K562 (cell line): ENCODE results near the gene MYO1D. TPM values are rescaled to one million over a fixed set of nuclear protein-coding genes. Genes with fewer than 3 reads are reported as not detected.
A peak's percentile ranks its signal among the peaks of the same experiment; 100 is the strongest.

ENCODE experiments used
- BHLHE40 ChIP-seq: IDR thresholded peaks from 2 replicates; pipeline ENCODE4 v1.6.1; 2011; ENCODE audit warnings: low read length, improper control_type of control experiment
- BRD9 ChIP-seq: fragments of 450-650 bp; IDR thresholded peaks from 2 replicates; pipeline ENCODE4 v1.6.1; 2018; ENCODE audit warnings: low read depth; ENCODE audit not compliant: partially characterized antibody
- CGGBP1 ChIP-seq: fragments of 250-450 bp; sonication (Bioruptor Pico); IDR thresholded peaks from 2 replicates; pipeline ENCODE4 v1.9.0; 2021; ENCODE audit warnings: mild to moderate bottlenecking
- CSDE1 ChIP-seq, 2 experiments: fragments of 450-650 bp; IDR thresholded peaks; 2 replicates each; pipeline ENCODE4 v1.6.1; 2016; ENCODE audit warnings: mild to moderate bottlenecking in 1 of 2
- FOXJ3 ChIP-seq: sonication (generic); formaldehyde crosslinking; IDR thresholded peaks from 2 replicates; pipeline ENCODE4 v1.4.0; 2020; ENCODE audit warnings: mild to moderate bottlenecking, missing genetic modification reagents
- HNRNPL ChIP-seq: fragments of 200-400 bp; formaldehyde crosslinking; IDR thresholded peaks from 2 replicates; pipeline ENCODE4 v1.6.1; 2017; ENCODE audit warnings: low read depth, mild to moderate bottlenecking, low read length
- JUND ChIP-seq, 2 experiments: IDR thresholded peaks; 2 replicates in 1 of 2; 3 replicates in 1 of 2; pipeline ENCODE4 v1.6.1; 2011; ENCODE audit warnings: borderline replicate concordance in 2 of 2, low read depth in 2 of 2, low read length in 2 of 2, improper control_type of control experiment in 1 of 2, missing biosample characterization in 1 of 2, missing genetic modification characterization in 1 of 2, missing genetic modification reagents in 1 of 2
- NR2C2 ChIP-seq, 2 experiments: fragments of 200-800 bp in 1 of 2; sonication (Bioruptor generic) in 1 of 2; sonication (generic) in 1 of 2; formaldehyde crosslinking in 1 of 2; IDR thresholded peaks; 2 replicates each; pipeline versions ENCODE4 v1.6.1 to v1.8.0; 2016 to 2022; ENCODE audit warnings: mild to moderate bottlenecking in 1 of 2, missing compliant biosample characterization in 1 of 2, missing genetic modification characterization in 1 of 2, missing genetic modification reagents in 1 of 2
- PBX2 ChIP-seq, 2 experiments: IDR thresholded peaks in 1 of 2; conservative IDR thresholded peaks in 1 of 2; 2 replicates each; pipeline ENCODE4 v1.6.1; 2016; ENCODE audit warnings: low read depth in 2 of 2, mild to moderate bottlenecking in 1 of 2, missing compliant biosample characterization in 1 of 2, missing genetic modification characterization in 1 of 2, moderate library complexity in 1 of 2
- PRMT5 ChIP-seq: sonication (generic); formaldehyde crosslinking; IDR thresholded peaks from 2 replicates; pipeline ENCODE4 v1.5.0; 2020; ENCODE audit warnings: missing genetic modification reagents
- SAFB2 ChIP-seq: fragments of 200-400 bp; formaldehyde crosslinking; IDR thresholded peaks from 2 replicates; pipeline ENCODE4 v1.6.1; 2018; ENCODE audit warnings: borderline replicate concordance, low read length, low read depth, moderate library complexity; ENCODE audit not compliant: severe bottlenecking
- SP2 ChIP-seq: IDR thresholded peaks from 2 replicates; pipeline ENCODE4 v1.6.1; 2011; ENCODE audit warnings: mild to moderate bottlenecking, low read depth, low read length, moderate library complexity; ENCODE audit not compliant: poor library complexity, severe bottlenecking; ENCODE audit errors: extremely low read depth
- SREBF2 ChIP-seq: sonication (generic); formaldehyde crosslinking; IDR thresholded peaks from 2 replicates; pipeline ENCODE4 v1.4.0; 2020; ENCODE audit warnings: mild to moderate bottlenecking, missing genetic modification reagents
- TCF7 ChIP-seq: sonication (generic); IDR thresholded peaks from 2 replicates; pipeline ENCODE4 v1.6.1; 2016; ENCODE audit warnings: antibody characterized with exemption, borderline replicate concordance
- ZC3H11A ChIP-seq: IDR thresholded peaks from 2 replicates; pipeline ENCODE4 v1.6.1; 2012; ENCODE audit warnings: low read depth, low read length, improper control_type of control experiment
- ZNF277 ChIP-seq: fragments of 250-450 bp; sonication (Bioruptor Pico); IDR thresholded peaks from 2 replicates; pipeline ENCODE4 v1.8.0; 2022; ENCODE audit warnings: inconsistent platforms, mild to moderate bottlenecking, moderate library complexity, borderline replicate concordance
- ZNF551 ChIP-seq: fragments of 250-450 bp; sonication (Bioruptor Pico); IDR thresholded peaks from 2 replicates; pipeline ENCODE4 v1.5.0; 2021; ENCODE audit warnings: mild to moderate bottlenecking, moderate library complexity
- ZNF561 ChIP-seq: fragments of 450-650 bp; formaldehyde crosslinking; conservative IDR thresholded peaks from 2 replicates; pipeline ENCODE4 v1.4.0; 2020; ENCODE audit warnings: mild to moderate bottlenecking, moderate library complexity
- ZNF639 ChIP-seq, 2 experiments: fragments of 200-800 bp in 1 of 2; sonication (Bioruptor generic) in 1 of 2; sonication (generic) in 1 of 2; formaldehyde crosslinking in 1 of 2; IDR thresholded peaks in 1 of 2; conservative IDR thresholded peaks in 1 of 2; 2 replicates each; pipeline versions ENCODE4 v1.5.0 to v1.6.1; 2016 to 2020; ENCODE audit warnings: missing compliant biosample characterization in 1 of 2, missing genetic modification characterization in 1 of 2, missing genetic modification reagents in 1 of 2
- ZNF695 ChIP-seq: fragments of 450-650 bp; formaldehyde crosslinking; IDR thresholded peaks from 2 replicates; pipeline ENCODE4 v1.4.0; 2020; ENCODE audit warnings: mild to moderate bottlenecking, moderate library complexity
- polyA plus RNA-seq, 8 experiments: library from polyadenylated mRNA; depleted of rRNA in 4 of 8; stranded (reverse) in 5 of 8; unstranded in 3 of 8; fragments of >200 nt; fragmentation: Nextera tagmentation in 2 of 8; fragmentation: Illumina TruSeq in 1 of 8; extraction: Ambion mirVana in 2 of 8; extraction: Trizol in 1 of 8; gene quantifications; 2 replicates each; pipeline versions ENCODE4 v1.2.1 to v1.2.3, GENCODE V29; 2011 to 2014; ENCODE audit warnings: inconsistent platforms in 1 of 8, missing spikeins in 1 of 8
- total RNA-seq, 7 experiments: library from RNA; depleted of rRNA in 6 of 7; stranded (reverse); fragments of >200 nt in 6 of 7; fragmentation: Illumina TruSeq in 2 of 7; extraction: Trizol in 2 of 7; gene quantifications; 2 replicates each; pipeline versions ENCODE4 v1.2.1 to v1.2.3, GENCODE V29; 2011 to 2021; ENCODE audit warnings: low replicate concordance in 1 of 7

MYO1D gene
- total and polyA plus RNA-seq, 9 of the 15 experiments (the other 6 are each of a cell fraction or from before 2014, with no cell fraction given): 2.1 to 71.2 (median 45.4) TPM

GRCh38 chr17:32444301-32445073, 432.4 kb downstream of the MYO1D start, which contains the start of gene PSMD11 (continued):
- no peak for TF ChIP-seq ZNF277 (CRISPR knock-in tag)
- no peak for TF ChIP-seq SREBF2 (CRISPR knock-in tag)
- peak in 1 of 2 experiments; percentile 69; a peak in 1 of 4 replicates for TF ChIP-seq ZNF639 (CRISPR knock-in tag; conservative IDR thresholded peaks at IDR 0.05 in 1 of 2, IDR thresholded peaks at IDR 0.05 in 1 of 2)
- TF ChIP-seq BRD9: no peak
- TF ChIP-seq HNRNPL: no peak
- no peak for TF ChIP-seq PBX2 (CRISPR knock-in tag; IDR thresholded peaks at IDR 0.05; ENCODE audit: low read depth)
- TF ChIP-seq PBX2 (tag; conservative IDR thresholded peaks at IDR 0.05; ENCODE audit: low read depth): no peak
- TF ChIP-seq ZNF695 (CRISPR knock-in tag): no peak
- TF ChIP-seq SP2: peak; percentile 81
- TF ChIP-seq TCF7: peak; percentile 33; the same call in 1 of the 2 replicates
- TF ChIP-seq FOXJ3 (CRISPR knock-in tag): no peak
- TF ChIP-seq BHLHE40: peak; percentile 14; the same call in 1 of the 2 replicates
- TF ChIP-seq PRMT5 (CRISPR knock-in tag): no peak
- no peak for TF ChIP-seq ZC3H11A
- no peak for TF ChIP-seq ZNF561
- TF ChIP-seq SAFB2: no peak
- peak; percentile 66; the same call in 1 of the 2 replicates for TF ChIP-seq JUND (IDR thresholded peaks at IDR 0.05; ENCODE audit: borderline replicate concordance, low read depth, low read length)
- TF ChIP-seq JUND (tag; IDR thresholded peaks at IDR 0.05; ENCODE audit: borderline replicate concordance, low read depth, low read length): no peak; the same call in 2 of the 3 replicates
- no peak for TF ChIP-seq ZNF551 (CRISPR knock-in tag)
- TF ChIP-seq NR2C2 (CRISPR knock-in tag; IDR thresholded peaks at IDR 0.05): no peak
- peak; percentile 85 for TF ChIP-seq NR2C2 (tag; IDR thresholded peaks at IDR 0.05)
- no peak for TF ChIP-seq CSDE1 (IDR thresholded peaks at IDR 0.05)
- no peak for TF ChIP-seq CGGBP1 (CRISPR knock-in tag)
